Measurements from ENCODE around the gene LYSMD3. TPM values are rescaled to one million over a fixed set of nuclear protein-coding genes. Genes with fewer than 3 reads are reported as not detected.

LYSMD3 gene
- total and polyA plus RNA-seq, 10 of the 15 experiments (the other 5 are each of a cell fraction or from before 2014, with no cell fraction given): 3.9 to 22.5 (median 12.6) TPM

DNA sequence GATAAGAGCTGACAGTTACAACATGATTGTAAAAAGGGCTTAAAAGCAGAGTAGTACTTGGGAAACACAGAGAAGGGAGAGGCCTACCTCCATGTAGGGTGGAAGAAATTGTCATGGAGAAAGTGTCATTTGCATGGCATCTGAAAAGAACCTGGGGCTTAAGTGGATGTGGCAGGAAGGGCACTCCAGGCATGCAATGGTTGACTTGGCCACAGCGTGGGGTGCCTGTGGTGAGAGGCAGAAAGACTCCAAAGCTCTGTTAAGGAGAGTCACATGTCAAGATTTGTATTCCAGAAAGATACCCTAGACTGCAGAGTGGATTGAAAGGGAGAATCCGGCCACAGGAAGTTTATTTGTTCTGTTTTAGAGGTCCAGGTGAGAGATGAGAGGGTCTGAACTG, 52.3 kb downstream of the LYSMD3 start (continued):
- TF ChIP-seq ZNF207 (IDR thresholded peaks at IDR 0.05; ENCODE audit: borderline replicate concordance) (no peak), NBN (IDR thresholded peaks at IDR 0.05) (no peak), POLR2AphosphoS2 (IDR thresholded peaks at IDR 0.05; ENCODE audit: low read depth, low read length) (no peak), TCF3 (IDR thresholded peaks at IDR 0.05; ENCODE audit: borderline replicate concordance, insufficient read depth, low read depth, low read length) (no peak)

DNA sequence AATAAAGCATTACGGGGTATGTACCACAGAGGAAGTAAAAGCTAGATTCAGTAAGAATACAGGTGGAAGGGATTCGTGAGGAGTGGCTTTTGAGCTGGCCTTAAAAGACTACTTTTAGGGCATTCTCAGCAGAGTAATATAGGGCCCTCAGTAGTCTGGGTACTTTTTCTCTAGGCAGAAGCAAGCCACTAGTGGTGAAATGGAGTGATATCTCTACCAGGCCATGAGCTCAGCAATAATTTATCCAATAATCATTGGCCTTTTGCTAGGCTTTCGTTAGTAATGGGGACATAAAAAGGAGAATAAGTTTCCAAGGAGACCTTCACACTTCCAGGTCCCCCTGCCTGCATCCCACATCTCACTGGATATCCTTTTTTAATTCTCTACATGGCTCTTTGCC, 53.0 kb downstream of the LYSMD3 start:
- ChIA-PET POLR2A (interaction anchor here (0.8 to 2.4 kb wide), 4 partner anchors 10 to 67 kb away, joined by 3 to 21 read pairs (median 5); partner anchors contain the start of gene CETN3), CTCF (interaction anchor here (0.6 to 4.9 kb wide), 9 partner anchors 10 to 326 kb away, joined by 3 to 30 read pairs (median 3); partner anchors contain the start of gene LYSMD3), RAD21 (ENCODE audit: unreplicated experiment) (interaction anchor here (1.0 to 4.6 kb wide), 6 partner anchors 24 to 67 kb away, joined by 3 to 37 read pairs (median 4); partner anchors contain the start of gene LYSMD3), SMC1A (ENCODE audit: uncharacterized antibody, unreplicated experiment) (interaction anchor here (0.9 to 2.0 kb wide), 12 partner anchors 9 to 66 kb away, joined by 3 to 9 read pairs (median 5); partner anchors contain the start of gene LYSMD3)
- no peaks in the 10 kb centered on the region for H3K36me3 ChIP-seq (ENCODE audit: control insufficient read depth in 2 of 2, insufficient read depth in 2 of 2, low read length in 1 of 2)
- no peaks in the 10 kb centered on the region for H4K20me1 ChIP-seq (ENCODE audit: control insufficient read depth, insufficient read depth)
- in situ Hi-C loops (cut with MboI) (no loop called here), intact Hi-C loops (cut with micrococcal nuclease; ENCODE audit: unreplicated experiment) (loop anchor here (10.0 kb wide), 1 partner anchor 908 kb away; the partner anchor contains the start of gene ARRDC3)
- BruUV-seq (replicated peaks): no TSS peak
- H3K79me2 ChIP-seq (ENCODE audit: control insufficient read depth, insufficient read depth, low read length): peaks cover 35% of the 10 kb centered on the region
- no peak overlapping the region; the same call in 1 of the 2 replicates for H3K27ac ChIP-seq (ENCODE audit: control insufficient read depth, insufficient read depth)
- no peaks in the 10 kb centered on the region for H3K27me3 ChIP-seq (replicated peaks in 1 of 2; ENCODE audit: control insufficient read depth in 2 of 2, insufficient read depth in 2 of 2, low read length in 1 of 2)
- DNase-seq (ENCODE audit: low read depth, low spot score): no peak
- 74% methylated on average over 3 of the region's 3 CpGs for WGBS (ENCODE audit: insufficient coverage, insufficient replicate concordance, low lambda C conversion rate, missing lambda C conversion rate)
- peak; percentile 9 for ATAC-seq
- no peak for FAIRE-seq
- peaks cover 3% of the 10 kb centered on the region; the same call in 1 of the 2 replicates for H3K4me1 ChIP-seq (ENCODE audit: control insufficient read depth, insufficient read depth, low read length)
- 0 out of 2 replicates have a peak overlapping the region, but pooled peaks have one; percentile 41 for H3K4me3 ChIP-seq
- H3K4me2 ChIP-seq (ENCODE audit: control insufficient read depth, insufficient read depth): peak overlapping the region; percentile 60
- H3K9me3 ChIP-seq (replicated peaks; ENCODE audit: control insufficient read depth, insufficient read depth, low read length): no peaks in the 10 kb centered on the region
- no peak overlapping the region; the same call in 1 of the 2 replicates for H3K9ac ChIP-seq (ENCODE audit: control insufficient read depth, insufficient read depth, low read length)
- peak overlapping the region; percentile 59 for H2AFZ ChIP-seq (ENCODE audit: control insufficient read depth, low read depth, low read length)
- no peak for TF ChIP-seq RB1 (IDR thresholded peaks at IDR 0.05; ENCODE audit: borderline replicate concordance)
- TF ChIP-seq HDAC2 (IDR thresholded peaks at IDR 0.05): no peak
- TF ChIP-seq HDGF (IDR thresholded peaks at IDR 0.05): no peak
- TF ChIP-seq, protein P1, sequence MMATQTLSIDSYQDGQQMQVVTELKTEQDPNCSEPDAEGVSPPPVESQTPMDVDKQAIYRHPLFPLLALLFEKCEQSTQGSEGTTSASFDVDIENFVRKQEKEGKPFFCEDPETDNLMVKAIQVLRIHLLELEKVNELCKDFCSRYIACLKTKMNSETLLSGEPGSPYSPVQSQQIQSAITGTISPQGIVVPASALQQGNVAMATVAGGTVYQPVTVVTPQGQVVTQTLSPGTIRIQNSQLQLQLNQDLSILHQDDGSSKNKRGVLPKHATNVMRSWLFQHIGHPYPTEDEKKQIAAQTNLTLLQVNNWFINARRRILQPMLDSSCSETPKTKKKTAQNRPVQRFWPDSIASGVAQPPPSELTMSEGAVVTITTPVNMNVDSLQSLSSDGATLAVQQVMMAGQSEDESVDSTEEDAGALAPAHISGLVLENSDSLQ (IDR thresholded peaks at IDR 0.05): no peak
- TF ChIP-seq STAT3 (IDR thresholded peaks at IDR 0.05; ENCODE audit: low read depth, low read length): no peak
- TF ChIP-seq SMAD5 (IDR thresholded peaks at IDR 0.05; ENCODE audit: low read depth): no peak
- no peak for TF ChIP-seq TBL1XR1 (IDR thresholded peaks at IDR 0.05; ENCODE audit: low read depth, low read length)
- TF ChIP-seq, protein P2, sequence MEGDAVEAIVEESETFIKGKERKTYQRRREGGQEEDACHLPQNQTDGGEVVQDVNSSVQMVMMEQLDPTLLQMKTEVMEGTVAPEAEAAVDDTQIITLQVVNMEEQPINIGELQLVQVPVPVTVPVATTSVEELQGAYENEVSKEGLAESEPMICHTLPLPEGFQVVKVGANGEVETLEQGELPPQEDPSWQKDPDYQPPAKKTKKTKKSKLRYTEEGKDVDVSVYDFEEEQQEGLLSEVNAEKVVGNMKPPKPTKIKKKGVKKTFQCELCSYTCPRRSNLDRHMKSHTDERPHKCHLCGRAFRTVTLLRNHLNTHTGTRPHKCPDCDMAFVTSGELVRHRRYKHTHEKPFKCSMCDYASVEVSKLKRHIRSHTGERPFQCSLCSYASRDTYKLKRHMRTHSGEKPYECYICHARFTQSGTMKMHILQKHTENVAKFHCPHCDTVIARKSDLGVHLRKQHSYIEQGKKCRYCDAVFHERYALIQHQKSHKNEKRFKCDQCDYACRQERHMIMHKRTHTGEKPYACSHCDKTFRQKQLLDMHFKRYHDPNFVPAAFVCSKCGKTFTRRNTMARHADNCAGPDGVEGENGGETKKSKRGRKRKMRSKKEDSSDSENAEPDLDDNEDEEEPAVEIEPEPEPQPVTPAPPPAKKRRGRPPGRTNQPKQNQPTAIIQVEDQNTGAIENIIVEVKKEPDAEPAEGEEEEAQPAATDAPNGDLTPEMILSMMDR (IDR thresholded peaks at IDR 0.05 in 2 of 3, conservative IDR thresholded peaks at IDR 0.05 in 1 of 3; ENCODE audit: control insufficient read depth in 2 of 3, extremely low read depth in 1 of 3, insufficient read depth in 1 of 3, low read depth in 3 of 3, low read length in 3 of 3): no peak
- TF ChIP-seq RAD21 (IDR thresholded peaks at IDR 0.05; ENCODE audit: insufficient read depth, low read depth, low read length): no peak
- no peak for TF ChIP-seq MYB (IDR thresholded peaks at IDR 0.05; ENCODE audit: borderline replicate concordance, low read depth, low read length)
- no peak for TF ChIP-seq FOXK2 (IDR thresholded peaks at IDR 0.05)
- TF ChIP-seq CHD1 (IDR thresholded peaks at IDR 0.05; ENCODE audit: low read depth, low read length): no peak
- no peak for TF ChIP-seq IKZF1 (conservative IDR thresholded peaks at IDR 0.05)
- TF ChIP-seq, protein P3, sequence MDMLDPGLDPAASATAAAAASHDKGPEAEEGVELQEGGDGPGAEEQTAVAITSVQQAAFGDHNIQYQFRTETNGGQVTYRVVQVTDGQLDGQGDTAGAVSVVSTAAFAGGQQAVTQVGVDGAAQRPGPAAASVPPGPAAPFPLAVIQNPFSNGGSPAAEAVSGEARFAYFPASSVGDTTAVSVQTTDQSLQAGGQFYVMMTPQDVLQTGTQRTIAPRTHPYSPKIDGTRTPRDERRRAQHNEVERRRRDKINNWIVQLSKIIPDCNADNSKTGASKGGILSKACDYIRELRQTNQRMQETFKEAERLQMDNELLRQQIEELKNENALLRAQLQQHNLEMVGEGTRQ (IDR thresholded peaks at IDR 0.05; ENCODE audit: borderline replicate concordance, low read depth, low read length): no peak
- TF ChIP-seq NFIC (IDR thresholded peaks at IDR 0.05; ENCODE audit: low read depth, low read length): no peak
- TF ChIP-seq ETV6 (conservative IDR thresholded peaks at IDR 0.05 in 1 of 2, IDR thresholded peaks at IDR 0.05 in 1 of 2; ENCODE audit: borderline replicate concordance in 1 of 2, low read depth in 1 of 2): no peak
- no peak for TF ChIP-seq NFXL1 (IDR thresholded peaks at IDR 0.05; ENCODE audit: borderline replicate concordance)
